ENCODE measurements around the gene FGF18. TPM values are rescaled to one million over a fixed set of nuclear protein-coding genes. Genes with fewer than 3 reads are reported as not detected.

Gene FGF18
- total RNA-seq, 1 experiment from 2014 or later: 0.94 TPM

DNA sequence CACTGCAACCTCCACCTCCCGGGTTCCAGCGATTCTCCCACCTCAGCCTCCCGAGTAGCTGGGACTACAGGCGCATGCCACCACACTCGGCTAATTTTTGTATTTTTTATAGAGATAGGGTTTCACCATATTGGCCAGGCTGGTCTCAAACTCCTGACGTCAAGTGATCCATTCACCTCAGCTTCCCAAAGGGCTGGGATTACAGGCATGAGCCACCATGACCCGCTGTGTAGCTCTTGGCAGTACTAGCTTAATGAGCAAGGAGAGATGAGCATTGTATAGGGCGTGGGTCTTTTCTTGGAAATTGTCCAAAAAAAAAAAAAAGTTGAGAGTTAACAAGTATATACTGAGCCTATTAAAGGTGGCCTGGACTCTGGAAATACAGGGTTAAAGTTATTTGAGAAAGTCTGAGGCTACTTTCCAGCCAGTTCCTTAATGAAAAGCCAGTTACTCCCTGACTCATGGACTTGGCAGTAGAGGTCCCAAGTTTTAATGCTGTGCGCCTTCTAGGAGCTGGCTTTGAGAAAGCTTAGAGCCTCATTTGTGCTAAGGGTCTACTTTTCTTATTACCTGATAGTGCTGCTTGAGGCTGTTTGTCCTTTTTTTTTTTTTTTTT, 4.2 kb upstream of the FGF18 start:
- peaks cover 15% of the 10 kb centered on the region for H3K27me3 Mint-ChIP-seq (ENCODE audit: low read depth)
- H3K9me3 Mint-ChIP-seq: no peaks in the 10 kb centered on the region
- Histone ChIP-seq H3K9me3 (ENCODE audit: control insufficient read depth, low read depth, low read length) (no peaks in the 10 kb centered on the region), H3K4ac (ENCODE audit: low read depth, low read length) (no peak overlapping the region), H3K18ac (ENCODE audit: insufficient read length, low read depth, low read length) (no peak overlapping the region), H3K27ac (ENCODE audit: insufficient read length, low read depth, low read length) (no peak overlapping the region), H2AFZ (ENCODE audit: low read length) (no peak overlapping the region), H4K5ac (ENCODE audit: insufficient read length, low read depth, low read length) (no peak overlapping the region), H4K8ac (replicated peaks; ENCODE audit: insufficient read length, low read depth, low read length) (no peak overlapping the region), H2BK15ac (ENCODE audit: low read depth, low read length) (no peak overlapping the region), H4K20me1 (ENCODE audit: control insufficient read depth, insufficient read depth, insufficient read length) (no peaks in the 10 kb centered on the region), H4K91ac (ENCODE audit: insufficient read length, low read depth, low read length) (no peak overlapping the region), H2BK5ac (ENCODE audit: insufficient read length, low read length) (no peak overlapping the region), H3K4me2 (ENCODE audit: insufficient read depth, insufficient read length, low read length) (no peak overlapping the region), H3K9ac (ENCODE audit: extremely low read depth, insufficient read length, low read length) (no peak overlapping the region), H3K4me1 (ENCODE audit: insufficient read depth, low read length) (no peaks in the 10 kb centered on the region), H2BK120ac (ENCODE audit: low read depth, low read length, poor library complexity, severe bottlenecking) (no peak overlapping the region), H3K23me2 (ENCODE audit: insufficient read length, low read depth, low read length, poor library complexity, severe bottlenecking) (peaks cover 10% of the 10 kb centered on the region), H2AK5ac (ENCODE audit: insufficient read length, low read length) (no peak overlapping the region), H3K79me2 (ENCODE audit: insufficient read depth, low read length) (no peaks in the 10 kb centered on the region), H3K56ac (ENCODE audit: insufficient read length, low read depth, low read length) (no peak overlapping the region), H2BK12ac (ENCODE audit: insufficient read length, low read depth, low read length) (no peak overlapping the region), H3T11ph (ENCODE audit: low read length) (no peak overlapping the region), H2BK20ac (ENCODE audit: low read depth, low read length, poor library complexity, severe bottlenecking) (no peak overlapping the region), H3K14ac (ENCODE audit: insufficient read depth, low read length) (no peak overlapping the region), H3K79me1 (ENCODE audit: insufficient read depth, low read depth, low read length, poor library complexity, severe bottlenecking) (no peaks in the 10 kb centered on the region), H3K23ac (ENCODE audit: insufficient read length, low read depth, low read length) (no peak overlapping the region), H3K27me3 (ENCODE audit: insufficient read depth, low read length) (peaks cover 2% of the 10 kb centered on the region; the same call in 1 of the 2 replicates)
- H3K4me3 Mint-ChIP-seq: no peak overlapping the region
- H3K4me1 Mint-ChIP-seq: peaks cover 9 to 13% of the 10 kb centered on the region in 2 experiments
- H3K27ac Mint-ChIP-seq: peak overlapping the region in 1 of 3 experiments; percentile 50; a peak in 1 of 7 replicates
- peaks cover 19 to 38% (median 29%) of the 10 kb centered on the region in 3 experiments for H3K36me3 Mint-ChIP-seq (ENCODE audit: insufficient read depth in 1 of 3, low read depth in 3 of 3)
- TF ChIP-seq, protein P1, sequence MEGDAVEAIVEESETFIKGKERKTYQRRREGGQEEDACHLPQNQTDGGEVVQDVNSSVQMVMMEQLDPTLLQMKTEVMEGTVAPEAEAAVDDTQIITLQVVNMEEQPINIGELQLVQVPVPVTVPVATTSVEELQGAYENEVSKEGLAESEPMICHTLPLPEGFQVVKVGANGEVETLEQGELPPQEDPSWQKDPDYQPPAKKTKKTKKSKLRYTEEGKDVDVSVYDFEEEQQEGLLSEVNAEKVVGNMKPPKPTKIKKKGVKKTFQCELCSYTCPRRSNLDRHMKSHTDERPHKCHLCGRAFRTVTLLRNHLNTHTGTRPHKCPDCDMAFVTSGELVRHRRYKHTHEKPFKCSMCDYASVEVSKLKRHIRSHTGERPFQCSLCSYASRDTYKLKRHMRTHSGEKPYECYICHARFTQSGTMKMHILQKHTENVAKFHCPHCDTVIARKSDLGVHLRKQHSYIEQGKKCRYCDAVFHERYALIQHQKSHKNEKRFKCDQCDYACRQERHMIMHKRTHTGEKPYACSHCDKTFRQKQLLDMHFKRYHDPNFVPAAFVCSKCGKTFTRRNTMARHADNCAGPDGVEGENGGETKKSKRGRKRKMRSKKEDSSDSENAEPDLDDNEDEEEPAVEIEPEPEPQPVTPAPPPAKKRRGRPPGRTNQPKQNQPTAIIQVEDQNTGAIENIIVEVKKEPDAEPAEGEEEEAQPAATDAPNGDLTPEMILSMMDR (conservative IDR thresholded peaks at IDR 0.05): no peak
- peak; percentile 34 for DNase-seq
- no CpG with 5 or more reads among the region's 9 CpGs for WGBS (ENCODE audit: extremely low coverage, insufficient read length, low lambda C conversion rate)
